Smooth muscle cell (in vitro differentiated cells): ENCODE data around the gene KIF26A. TPM values are rescaled to one million over a fixed set of nuclear protein-coding genes. Genes with fewer than 3 reads are reported as not detected.

Source experiments
- DNase-seq: peaks from one replicate; lab custom pipeline; 2025; ENCODE audit not compliant: unreplicated experiment; lab: John Stamatoyannopoulos, UW
- H2AFZ ChIP-seq: fragments of 200-600 bp; sonication (generic); 2 replicates; pipeline ENCODE4 v1.6.0; 2016; ENCODE audit warnings: antibody characterized with exemption, low read depth, mild to moderate bottlenecking
- H3F3A ChIP-seq: fragments of 200-600 bp; sonication (generic); 2 replicates; pipeline ENCODE4 v1.6.0; 2017; ENCODE audit warnings: antibody characterized with exemption, low read depth
- H3K27ac ChIP-seq: fragments of 200-600 bp; sonication (generic); 2 replicates; pipeline ENCODE4 v1.5.1; 2016; ENCODE audit warnings: low read depth, mild to moderate bottlenecking
- H3K27me3 ChIP-seq: fragments of 200-600 bp; sonication (generic); 2 replicates; pipeline ENCODE4 v1.6.1; 2016; ENCODE audit warnings: low read depth, mild to moderate bottlenecking
- H3K36me3 ChIP-seq: fragments of 200-600 bp; sonication (generic); 2 replicates; pipeline ENCODE4 v1.5.1; 2016; ENCODE audit warnings: low read depth
- H3K4me1 ChIP-seq: fragments of 200-600 bp; sonication (generic); 2 replicates; pipeline ENCODE4 v1.5.1; 2016; ENCODE audit warnings: low read depth
- H3K4me2 ChIP-seq: fragments of 200-600 bp; sonication (generic); 2 replicates; pipeline ENCODE4 v1.6.0; 2016; ENCODE audit warnings: mild to moderate bottlenecking
- H3K4me3 ChIP-seq: fragments of 200-600 bp; sonication (generic); 2 replicates; pipeline ENCODE4 v1.5.1; 2016; ENCODE audit warnings: mild to moderate bottlenecking
- H3K79me2 ChIP-seq: fragments of 200-600 bp; sonication (generic); 2 replicates; pipeline ENCODE4 v1.6.0; 2016; ENCODE audit warnings: low read depth, mild to moderate bottlenecking
- H3K9ac ChIP-seq: fragments of 200-600 bp; sonication (generic); 2 replicates; pipeline ENCODE4 v1.6.0; 2016; ENCODE audit warnings: low read depth
- H3K9me3 ChIP-seq: fragments of 200-600 bp; sonication (generic); replicated peaks from 2 replicates; pipeline ENCODE4 v1.5.1; 2016; ENCODE audit warnings: low read depth
- H4K20me1 ChIP-seq: fragments of 200-600 bp; sonication (generic); 2 replicates; pipeline ENCODE4 v1.6.0; 2016; ENCODE audit warnings: low read depth
- CTCF ChIP-seq: fragments of 200-600 bp; sonication (generic); IDR thresholded peaks from 2 replicates; pipeline ENCODE4 v1.5.1; 2017; ENCODE audit warnings: borderline replicate concordance, mild to moderate bottlenecking, antibody characterized with exemption; ENCODE audit not compliant: insufficient read depth, poor library complexity, severe bottlenecking
- WGBS: methylation state at CpG from one replicate; pipeline ENCODE4 v1.1.7; 2016; ENCODE audit warnings: low lambda C conversion rate; 5-methylcytosine and 5-hydroxymethylcytosine counted together
- polyA plus RNA-seq: library from polyadenylated mRNA; unstranded; fragments of >200 nt; fragmentation: Nextera tagmentation; extraction: Ambion mirVana; gene quantifications from 2 replicates; pipeline ENCODE4 v1.2.1, GENCODE V29; 2016
- total RNA-seq: library from RNA; depleted of rRNA; stranded (reverse); fragments of >200 nt; gene quantifications from 2 replicates; pipeline ENCODE4 v1.2.3, GENCODE V29; 2014

Gene KIF26A
- total and polyA plus RNA-seq, 2 experiments from 2014 or later = 4.4 to 5.9 TPM

- H3K27me3 ChIP-seq = no peaks in the 10 kb centered on the region
- H4K20me1 ChIP-seq = no peaks in the 10 kb centered on the region
- no peaks in the 10 kb centered on the region for H3K79me2 ChIP-seq
- DNase-seq = no peak
- H3K27ac ChIP-seq = no peak overlapping the region
- no peak for TF ChIP-seq CTCF
- H3K4me1 ChIP-seq = peaks cover 4% of the 10 kb centered on the region
- no peaks in the 10 kb centered on the region for H3F3A ChIP-seq
- no peaks in the 10 kb centered on the region for H3K9me3 ChIP-seq
- no peak overlapping the region for H2AFZ ChIP-seq
- H3K4me3 ChIP-seq = no peak overlapping the region
- H3K4me2 ChIP-seq = no peak overlapping the region
- 93% methylated on average over 23 of the region's 23 CpGs for WGBS
- H3K36me3 ChIP-seq = no peaks in the 10 kb centered on the region
- no peak overlapping the region for H3K9ac ChIP-seq
Measured at GRCh38 chr14:104103446-104104075, 34.8 kb upstream of the KIF26A start.

GRCh38 chr14:104104076-104104901 is 34.1 kb upstream of the KIF26A start:
- WGBS = 91% methylated on average over 34 of the region's 35 CpGs
- Histone ChIP-seq H4K20me1 (no peaks in the 10 kb centered on the region), H3K9ac (no peak overlapping the region), H3K79me2 (no peaks in the 10 kb centered on the region), H2AFZ (no peak overlapping the region), H3K27ac (no peak overlapping the region), H3K9me3 (no peaks in the 10 kb centered on the region), H3K27me3 (no peaks in the 10 kb centered on the region), H3K4me3 (no peak overlapping the region), H3K36me3 (no peaks in the 10 kb centered on the region), H3K4me1 (peaks cover 6% of the 10 kb centered on the region), H3F3A (no peaks in the 10 kb centered on the region), H3K4me2 (no peak overlapping the region)
- DNase-seq = no peak
- no peak for TF ChIP-seq CTCF

GRCh38 chr14:104105071-104105821 is 33.1 kb upstream of the KIF26A start:
- Histone ChIP-seq H3K4me3 (no peak overlapping the region), H3K4me1 (peaks cover 6% of the 10 kb centered on the region), H3K9ac (no peak overlapping the region), H3F3A (no peaks in the 10 kb centered on the region), H4K20me1 (no peaks in the 10 kb centered on the region), H3K9me3 (no peaks in the 10 kb centered on the region), H2AFZ (no peak overlapping the region), H3K79me2 (no peaks in the 10 kb centered on the region), H3K27ac (no peak overlapping the region), H3K27me3 (no peaks in the 10 kb centered on the region), H3K36me3 (no peaks in the 10 kb centered on the region), H3K4me2 (no peak overlapping the region)
- 87% methylated on average over 27 of the region's 27 CpGs for WGBS
- no peak for TF ChIP-seq CTCF
- DNase-seq = no peak
